ENCODE data around the gene VAC14.

GRCh38 chr16:70662991-70663523 lies 137.9 kb downstream of the VAC14 start:
- TF ChIP-seq CTBP1 (IDR thresholded peaks at IDR 0.05; ENCODE audit: borderline replicate concordance) (no peak), BHLHE40 (IDR thresholded peaks at IDR 0.05; ENCODE audit: borderline replicate concordance) (no peak), FOXM1 (IDR thresholded peaks at IDR 0.05; ENCODE audit: borderline replicate concordance) (no peak), NFRKB (IDR thresholded peaks at IDR 0.05) (no peak), SP1 (IDR thresholded peaks at IDR 0.05) (no peak), ELF4 (IDR thresholded peaks at IDR 0.05) (no peak), SUZ12 (IDR thresholded peaks at IDR 0.05) (no peak), FOXA1 (IDR thresholded peaks at IDR 0.05) (no peak), ARNT (IDR thresholded peaks at IDR 0.05) (no peak), ZNF384 (IDR thresholded peaks at IDR 0.05) (no peak), TARDBP (IDR thresholded peaks at IDR 0.05) (no peak), HDGF (IDR thresholded peaks at IDR 0.05; ENCODE audit: borderline replicate concordance) (no peak)
- TF ChIP-seq, protein P1, sequence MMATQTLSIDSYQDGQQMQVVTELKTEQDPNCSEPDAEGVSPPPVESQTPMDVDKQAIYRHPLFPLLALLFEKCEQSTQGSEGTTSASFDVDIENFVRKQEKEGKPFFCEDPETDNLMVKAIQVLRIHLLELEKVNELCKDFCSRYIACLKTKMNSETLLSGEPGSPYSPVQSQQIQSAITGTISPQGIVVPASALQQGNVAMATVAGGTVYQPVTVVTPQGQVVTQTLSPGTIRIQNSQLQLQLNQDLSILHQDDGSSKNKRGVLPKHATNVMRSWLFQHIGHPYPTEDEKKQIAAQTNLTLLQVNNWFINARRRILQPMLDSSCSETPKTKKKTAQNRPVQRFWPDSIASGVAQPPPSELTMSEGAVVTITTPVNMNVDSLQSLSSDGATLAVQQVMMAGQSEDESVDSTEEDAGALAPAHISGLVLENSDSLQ (IDR thresholded peaks at IDR 0.05): no peak
